HCT116 (cell line): ENCODE data around the gene NHLH1. TPM values are rescaled to one million over a fixed set of nuclear protein-coding genes. Genes with fewer than 3 reads are reported as not detected.

ENCODE experiments used
- ATAC-seq: fragments of 200-7000 bp; cut with Tn5 transposase; 2 replicates; pipeline ENCODE4 v1.9.1; 2020; ENCODE audit warnings: mild to moderate bottlenecking, moderate library complexity
- BruUV-seq: library from RNA; stranded (reverse); fragments of 400-500 nt; replicated peaks from 2 replicates; lab custom pipeline; 2021; lab: Mats Ljungman, UMichigan
- CTCF ChIA-PET: fragments of 300-600 bp; sonication (Branson Sonifier 250); formaldehyde crosslinking; loops from one replicate; lab custom pipeline; 2021; ENCODE audit warnings: antibody characterized with exemption; lab: Charles Lee
- POLR2A ChIA-PET: fragments of 300-600, 350-600 bp; sonication (Branson Sonifier 250); formaldehyde crosslinking; loops from one replicate; lab custom pipeline; 2021; ENCODE audit warnings: antibody characterized with exemption; lab: Charles Lee
- RAD21 ChIA-PET, 2 experiments: fragments of 300-600 bp; sonication (Branson Sonifier 250); formaldehyde crosslinking; loops; one replicate each; lab custom pipeline; 2023; ENCODE audit warnings: low total read pairs in 2 of 2; ENCODE audit not compliant: uncharacterized antibody in 2 of 2, unreplicated experiment in 2 of 2, low non-redundant PET in 1 of 2; lab: Charles Lee
- DNase-seq: peaks from one replicate; pipeline ENCODE4 v3.0.0-alpha.2; 2010; ENCODE audit warnings: low read depth, low spot score
- H2AFZ ChIP-seq: fragments of 200-600 bp; shearing (Covaris generic), sonication (generic); 2 replicates; pipeline ENCODE4 v1.6.1; 2017; ENCODE audit warnings: low read depth, mixed run types, mixed read lengths, antibody characterized with exemption, low read length; ENCODE audit not compliant: poor library complexity, severe bottlenecking
- H3K27ac ChIP-seq: 2 replicates; pipeline ENCODE4 v1.5.1; 2012; ENCODE audit warnings: low read depth, low read length
- H3K27me3 ChIP-seq: fragments of 200-600 bp; sonication (generic); 2 replicates; pipeline ENCODE4 v1.6.1; 2016; ENCODE audit warnings: mixed run types, low read length, mixed read lengths; ENCODE audit not compliant: insufficient read depth
- H3K36me3 ChIP-seq, 2 experiments: fragments of 200-500 bp in 1 of 2; fragments of 200-600 bp in 1 of 2; sonication (Bioruptor generic) in 1 of 2; sonication (generic) in 1 of 2; 2 replicates each; pipeline versions ENCODE4 v1.5.1 to v1.6.1; 2014 to 2016; ENCODE audit warnings: low read length in 2 of 2, inconsistent platforms in 1 of 2, mixed read lengths in 1 of 2, mixed run types in 1 of 2; ENCODE audit not compliant: insufficient read depth in 2 of 2, control insufficient read depth in 1 of 2
- H3K4me1 ChIP-seq, 2 experiments: fragments of 200-600 bp in 1 of 2; sonication (generic) in 1 of 2; 2 replicates each; pipeline versions ENCODE4 v1.5.1 to v1.6.1; 2012 to 2017; ENCODE audit warnings: low read length in 2 of 2, inconsistent platforms in 1 of 2, mild to moderate bottlenecking in 1 of 2, mixed read lengths in 1 of 2, mixed run types in 1 of 2, moderate library complexity in 1 of 2; ENCODE audit not compliant: insufficient read depth in 2 of 2, control insufficient read depth in 1 of 2
- H3K4me2 ChIP-seq: fragments of 200-600 bp; sonication (generic); 2 replicates; pipeline ENCODE4 v1.6.1; 2017; ENCODE audit warnings: mixed run types, low read length, mixed read lengths
- H3K4me3 ChIP-seq, 2 experiments: fragments of 200-600 bp in 1 of 2; sonication (generic) in 1 of 2; replicated peaks in 1 of 2; 2 replicates each; pipeline ENCODE4 v1.5.1; 2011 to 2016; ENCODE audit warnings: low read length in 2 of 2, control low read depth in 1 of 2, low read depth in 1 of 2, mild to moderate bottlenecking in 1 of 2, mixed read lengths in 1 of 2, mixed run types in 1 of 2
- H3K79me2 ChIP-seq: fragments of 200-600 bp; sonication (generic); 2 replicates; pipeline ENCODE4 v1.6.1; 2017; ENCODE audit warnings: mild to moderate bottlenecking, mixed run types, low read length, moderate library complexity, mixed read lengths; ENCODE audit not compliant: insufficient read depth
- H3K9ac ChIP-seq: fragments of 200-600 bp; sonication (generic); 2 replicates; pipeline ENCODE4 v1.6.1; 2016; ENCODE audit warnings: low read length, mixed read lengths
- H3K9me2 ChIP-seq: fragments of 200-600 bp; sonication (generic), shearing (Covaris generic); 2 replicates; pipeline ENCODE4 v1.6.1; 2017; ENCODE audit warnings: mixed run types, mild to moderate bottlenecking, moderate library complexity; ENCODE audit not compliant: insufficient read depth
- H3K9me3 ChIP-seq, 2 experiments: fragments of 200-500 bp in 1 of 2; fragments of 200-600 bp in 1 of 2; sonication (Bioruptor generic) in 1 of 2; sonication (generic) in 1 of 2; 2 replicates each; pipeline ENCODE4 v1.6.1; 2014 to 2017; ENCODE audit warnings: low read length in 2 of 2, mixed read lengths in 2 of 2, inconsistent platforms in 1 of 2, low read depth in 1 of 2, mild to moderate bottlenecking in 1 of 2, mixed run types in 1 of 2, moderate library complexity in 1 of 2; ENCODE audit not compliant: control insufficient read depth in 1 of 2, insufficient read depth in 1 of 2
- H4K20me1 ChIP-seq: fragments of 200-600 bp; sonication (generic), shearing (Covaris generic); 2 replicates; pipeline ENCODE4 v1.6.1; 2017; ENCODE audit warnings: mixed run types, mild to moderate bottlenecking, moderate library complexity; ENCODE audit not compliant: insufficient read depth
- ELF1 ChIP-seq: IDR thresholded peaks from 2 replicates; pipeline ENCODE4 v1.6.1; 2012; ENCODE audit warnings: low read depth, borderline replicate concordance
- FOSL1 ChIP-seq: IDR thresholded peaks from 2 replicates; pipeline ENCODE4 v1.6.1; 2012; ENCODE audit warnings: low read depth
- JUND ChIP-seq: IDR thresholded peaks from 2 replicates; pipeline ENCODE4 v1.6.1; 2012
- POLR2A ChIP-seq: IDR thresholded peaks from 2 replicates; pipeline ENCODE4 v1.7.0; 2011; ENCODE audit warnings: borderline replicate concordance; ENCODE audit not compliant: insufficient read depth, insufficient read length; ENCODE audit errors: extremely low read depth
- POLR2AphosphoS5 ChIP-seq: IDR thresholded peaks from 2 replicates; pipeline ENCODE4 v1.6.1; 2011; ENCODE audit warnings: mild to moderate bottlenecking, low read depth, low read length, moderate library complexity
- RAD21 ChIP-seq: IDR thresholded peaks from 2 replicates; pipeline ENCODE4 v1.6.1; 2012; ENCODE audit warnings: low read depth, mild to moderate bottlenecking
- SRF ChIP-seq: IDR thresholded peaks from 2 replicates; pipeline ENCODE4 v1.6.1; 2012; ENCODE audit warnings: low read depth
- TCF7L2 ChIP-seq: IDR thresholded peaks from 2 replicates; pipeline ENCODE4 v1.7.0; 2011; ENCODE audit warnings: borderline replicate concordance, inconsistent platforms; ENCODE audit not compliant: insufficient read depth, insufficient read length; ENCODE audit errors: extremely low read depth
- ZNF274 ChIP-seq: fragments of 200-500 bp; sonication (Bioruptor generic); IDR thresholded peaks from 2 replicates; pipeline ENCODE4 v1.6.1; 2014; ENCODE audit warnings: mild to moderate bottlenecking, low read depth, low read length, inconsistent platforms
- intact Hi-C: fragments of 100-400 bp; cut with micrococcal nuclease; formaldehyde crosslinking; loops from 2 replicates; pipeline ENCODE4 v1.10.0; 2022
- total RNA-seq: library from RNA; stranded (reverse); gene quantifications from one replicate; pipeline ENCODE4 v1.2.1, GENCODE V29; 2021; ENCODE audit not compliant: unreplicated experiment
- TF ChIP-seq, protein P1 (sequence below), 3 experiments: fragments of 200-600 bp in 1 of 3; sonication (generic) in 1 of 3; IDR thresholded peaks in 2 of 3; conservative IDR thresholded peaks in 1 of 3; 2 replicates each; pipeline ENCODE4 v1.5.1; 2012 to 2017; ENCODE audit warnings: low read depth in 2 of 3, low read length in 2 of 3, antibody characterized with exemption in 1 of 3, borderline replicate concordance in 1 of 3, control low read depth in 1 of 3, mild to moderate bottlenecking in 1 of 3, mixed read lengths in 1 of 3, mixed run types in 1 of 3, moderate library complexity in 1 of 3; ENCODE audit not compliant: insufficient read depth in 1 of 3
- TF ChIP-seq, protein P2 (sequence below): IDR thresholded peaks from 2 replicates; pipeline ENCODE4 v1.6.1; 2012
- TF ChIP-seq, protein P3 (sequence below): IDR thresholded peaks from 2 replicates; pipeline ENCODE4 v1.6.1; 2012

The NHLH1 gene
- total RNA-seq, 1 experiment from 2014 or later, result 0.12 TPM

DNA sequence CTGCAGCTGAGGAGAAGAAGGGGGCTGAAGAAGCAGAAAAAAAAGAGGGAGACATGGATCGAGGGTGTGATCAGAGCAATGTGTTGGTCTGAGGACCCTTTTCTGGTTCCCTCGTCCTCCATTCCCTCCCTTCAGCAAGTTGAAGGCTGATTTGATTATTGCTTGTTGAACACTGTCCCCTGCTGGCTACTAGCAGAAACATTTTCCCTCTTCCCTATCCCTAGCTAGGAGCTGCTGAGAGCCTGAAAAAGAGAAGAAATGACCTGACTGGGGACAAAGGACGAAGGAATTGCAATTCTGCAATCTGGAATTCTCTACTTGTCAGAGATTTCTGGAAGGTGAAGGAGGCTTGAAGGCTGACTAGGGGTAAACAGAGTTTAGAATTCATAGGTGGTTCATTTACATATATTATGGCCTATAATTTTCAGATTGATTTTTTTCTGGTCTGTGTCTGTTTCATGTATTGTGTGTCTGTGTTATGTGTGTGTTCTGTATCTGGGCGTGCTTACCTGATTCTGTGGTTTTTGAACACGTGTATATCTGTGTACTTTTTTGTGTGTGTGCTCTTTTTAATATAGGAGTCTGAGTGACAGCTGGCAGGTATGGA lies 9.8 kb downstream of the NHLH1 start:
- Histone ChIP-seq H3K9me2 (no peaks in the 10 kb centered on the region), H3K9ac (no peak overlapping the region), H2AFZ (no peak overlapping the region), H3K4me1 (peaks cover 0 to 8% of the 10 kb centered on the region in 2 experiments; a peak in 1 of 4 replicates), H3K36me3 (no peaks in the 10 kb centered on the region), H3K4me3 (no peak overlapping the region)
- BruUV-seq, result no TSS peak
- ChIA-PET POLR2A (no interaction called here), CTCF (interaction anchor here (0.6 to 5.8 kb wide), 32 partner anchors 10 to 596 kb away, joined by 3 to 51 read pairs (median 6); partner anchors contain the start of genes DCAF8, DUSP23, IGSF8 and NHLH1), RAD21 (interaction anchor here (0.7 to 1.7 kb wide), 13 partner anchors 32 to 330 kb away, joined by 3 to 8 read pairs (median 4); no protein-coding TSS in a partner anchor)
- intact Hi-C loops, result loop anchor here (1.0 to 5.0 kb wide), 3 partner anchors 40 to 275 kb away; partner anchors contain the start of gene CASQ1
- DNase-seq (peak; percentile 61), ATAC-seq (peak; percentile 92)
- TF ChIP-seq POLR2AphosphoS5, result no peak
- peak; percentile 96 for TF ChIP-seq RAD21
- TF ChIP-seq, protein P1, sequence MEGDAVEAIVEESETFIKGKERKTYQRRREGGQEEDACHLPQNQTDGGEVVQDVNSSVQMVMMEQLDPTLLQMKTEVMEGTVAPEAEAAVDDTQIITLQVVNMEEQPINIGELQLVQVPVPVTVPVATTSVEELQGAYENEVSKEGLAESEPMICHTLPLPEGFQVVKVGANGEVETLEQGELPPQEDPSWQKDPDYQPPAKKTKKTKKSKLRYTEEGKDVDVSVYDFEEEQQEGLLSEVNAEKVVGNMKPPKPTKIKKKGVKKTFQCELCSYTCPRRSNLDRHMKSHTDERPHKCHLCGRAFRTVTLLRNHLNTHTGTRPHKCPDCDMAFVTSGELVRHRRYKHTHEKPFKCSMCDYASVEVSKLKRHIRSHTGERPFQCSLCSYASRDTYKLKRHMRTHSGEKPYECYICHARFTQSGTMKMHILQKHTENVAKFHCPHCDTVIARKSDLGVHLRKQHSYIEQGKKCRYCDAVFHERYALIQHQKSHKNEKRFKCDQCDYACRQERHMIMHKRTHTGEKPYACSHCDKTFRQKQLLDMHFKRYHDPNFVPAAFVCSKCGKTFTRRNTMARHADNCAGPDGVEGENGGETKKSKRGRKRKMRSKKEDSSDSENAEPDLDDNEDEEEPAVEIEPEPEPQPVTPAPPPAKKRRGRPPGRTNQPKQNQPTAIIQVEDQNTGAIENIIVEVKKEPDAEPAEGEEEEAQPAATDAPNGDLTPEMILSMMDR (IDR thresholded peaks at IDR 0.05 in 2 of 3, conservative IDR thresholded peaks at IDR 0.05 in 1 of 3; ENCODE audit: borderline replicate concordance in 1 of 3, insufficient read depth in 1 of 3, low read depth in 2 of 3, low read length in 2 of 3), result peak; percentile 89 to 96 (median 92)
- TF ChIP-seq, all 23 proteins: peak for 2
- H3K9me3 ChIP-seq, result no peaks in the 10 kb centered on the region
- H3K27ac ChIP-seq, result no peak overlapping the region
- H3K4me2 ChIP-seq, result no peak overlapping the region
- H4K20me1 ChIP-seq, result no peaks in the 10 kb centered on the region
- no peaks in the 10 kb centered on the region for H3K27me3 ChIP-seq
- H3K79me2 ChIP-seq, result no peaks in the 10 kb centered on the region

DNA sequence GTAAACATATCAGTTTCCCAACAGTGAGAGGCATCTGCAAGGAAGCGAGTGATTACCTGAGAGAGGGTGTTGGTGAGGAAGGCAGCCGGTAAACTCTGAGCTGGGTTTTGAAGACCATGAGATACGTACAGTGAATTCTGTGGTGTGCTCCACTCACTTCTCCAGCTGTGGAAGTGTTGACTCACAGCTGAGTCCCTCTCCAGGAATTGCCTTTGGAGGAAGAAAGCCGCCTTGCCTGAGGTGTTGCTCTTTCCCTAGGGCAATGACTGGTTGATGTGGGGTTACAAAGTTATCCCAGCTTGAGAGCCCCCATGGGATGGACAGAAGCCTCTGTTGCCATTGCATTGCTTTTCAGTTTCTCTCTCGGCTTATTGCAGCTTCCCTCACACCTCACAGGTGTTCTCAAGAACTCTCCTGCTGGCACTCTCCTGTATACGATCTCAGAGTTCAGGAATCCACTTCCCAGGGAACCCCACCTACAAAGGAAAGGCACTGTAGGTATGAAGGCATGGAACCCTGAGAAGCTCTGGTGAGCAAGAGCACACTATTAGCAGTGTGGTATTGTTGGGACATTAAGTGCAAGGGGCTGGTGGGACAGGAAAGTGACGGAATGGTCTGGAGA lies 10.8 kb downstream of the NHLH1 start:
- POLR2A ChIA-PET, result no interaction called here
- Histone ChIP-seq H3K36me3 (no peaks in the 10 kb centered on the region), H3K4me1 (peaks cover 0 to 8% of the 10 kb centered on the region in 2 experiments; a peak in 1 of 4 replicates), H4K20me1 (no peaks in the 10 kb centered on the region), H3K9me2 (no peaks in the 10 kb centered on the region), H3K9ac (no peak overlapping the region), H3K27me3 (no peaks in the 10 kb centered on the region), H2AFZ (no peak overlapping the region), H3K4me2 (no peak overlapping the region), H3K4me3 (no peak overlapping the region)
- BruUV-seq, result no TSS peak
- intact Hi-C loops, result loop anchor here (2.0 to 5.0 kb wide), 2 partner anchors 39 to 185 kb away; partner anchors contain the start of gene CASQ1
- CTCF ChIA-PET, result interaction anchor here (0.7 to 5.8 kb wide), 13 partner anchors 12 to 370 kb away, joined by 3 to 51 read pairs (median 8); partner anchors contain the start of gene IGSF8
- ATAC-seq (no peak), DNase-seq (no peak)
- RAD21 ChIA-PET, result interaction anchor here (1.2 to 1.7 kb wide), 4 partner anchors 39 to 276 kb away, joined by 3 to 8 read pairs (median 4); no protein-coding TSS in a partner anchor
- TF ChIP-seq, protein P2, sequence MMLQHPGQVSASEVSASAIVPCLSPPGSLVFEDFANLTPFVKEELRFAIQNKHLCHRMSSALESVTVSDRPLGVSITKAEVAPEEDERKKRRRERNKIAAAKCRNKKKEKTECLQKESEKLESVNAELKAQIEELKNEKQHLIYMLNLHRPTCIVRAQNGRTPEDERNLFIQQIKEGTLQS, result no peak
- TF ChIP-seq ELF1, result no peak
- no peak for TF ChIP-seq TCF7L2
- no peak for TF ChIP-seq SRF
- no peak for TF ChIP-seq JUND
- no peak for TF ChIP-seq FOSL1
- TF ChIP-seq POLR2A, result no peak
- TF ChIP-seq ZNF274, result no peak
- no peak for TF ChIP-seq POLR2AphosphoS5
- no peak for TF ChIP-seq RAD21
- TF ChIP-seq, protein P3, sequence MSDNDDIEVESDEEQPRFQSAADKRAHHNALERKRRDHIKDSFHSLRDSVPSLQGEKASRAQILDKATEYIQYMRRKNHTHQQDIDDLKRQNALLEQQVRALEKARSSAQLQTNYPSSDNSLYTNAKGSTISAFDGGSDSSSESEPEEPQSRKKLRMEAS, result no peak
- TF ChIP-seq, all 23 proteins: peak for 0
- Histone ChIP-seq H3K79me2 (no peaks in the 10 kb centered on the region), H3K27ac (no peak overlapping the region), H3K9me3 (no peaks in the 10 kb centered on the region)
